Fibroblast of lung (primary cell): ENCODE results near the gene PLEKHA4.

Source experiments
- EZH2 ChIP-seq: IDR thresholded peaks from 2 replicates; pipeline ENCODE4 v1.5.1; 2012; ENCODE audit warnings: low read length, control low read depth, mild to moderate bottlenecking; ENCODE audit errors: missing control alignments
- TF ChIP-seq, protein P1 (sequence below), 2 donors: IDR thresholded peaks in 1 of 2; conservative IDR thresholded peaks in 1 of 2; 1 replicate in 1 of 2; 2 replicates in 1 of 2; pipeline ENCODE4 v1.5.1; 2011 to 2012; ENCODE audit warnings: low read length in 2 of 2, control low read depth in 1 of 2, inconsistent platforms in 1 of 2, low read depth in 1 of 2, mild to moderate bottlenecking in 1 of 2

- TF ChIP-seq, protein P1, sequence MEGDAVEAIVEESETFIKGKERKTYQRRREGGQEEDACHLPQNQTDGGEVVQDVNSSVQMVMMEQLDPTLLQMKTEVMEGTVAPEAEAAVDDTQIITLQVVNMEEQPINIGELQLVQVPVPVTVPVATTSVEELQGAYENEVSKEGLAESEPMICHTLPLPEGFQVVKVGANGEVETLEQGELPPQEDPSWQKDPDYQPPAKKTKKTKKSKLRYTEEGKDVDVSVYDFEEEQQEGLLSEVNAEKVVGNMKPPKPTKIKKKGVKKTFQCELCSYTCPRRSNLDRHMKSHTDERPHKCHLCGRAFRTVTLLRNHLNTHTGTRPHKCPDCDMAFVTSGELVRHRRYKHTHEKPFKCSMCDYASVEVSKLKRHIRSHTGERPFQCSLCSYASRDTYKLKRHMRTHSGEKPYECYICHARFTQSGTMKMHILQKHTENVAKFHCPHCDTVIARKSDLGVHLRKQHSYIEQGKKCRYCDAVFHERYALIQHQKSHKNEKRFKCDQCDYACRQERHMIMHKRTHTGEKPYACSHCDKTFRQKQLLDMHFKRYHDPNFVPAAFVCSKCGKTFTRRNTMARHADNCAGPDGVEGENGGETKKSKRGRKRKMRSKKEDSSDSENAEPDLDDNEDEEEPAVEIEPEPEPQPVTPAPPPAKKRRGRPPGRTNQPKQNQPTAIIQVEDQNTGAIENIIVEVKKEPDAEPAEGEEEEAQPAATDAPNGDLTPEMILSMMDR (conservative IDR thresholded peaks at IDR 0.05 in 1 of 2, IDR thresholded peaks at IDR 0.05 in 1 of 2; ENCODE audit: low read depth in 1 of 2, low read length in 2 of 2) = no peak
- no peak for TF ChIP-seq EZH2
Measured at GRCh38 chr19:48810151-48810550, 58.3 kb downstream of the PLEKHA4 start.
